DMS53 treated with DMSO at 0.1 percent for 48 hours (cell line): ENCODE measurements around the gene FAM174C.
"Not testable (repeated sequence)": the region's sequence is repeated elsewhere in the genome, so short reads cannot be mapped to it uniquely, and the experiment has no call there.

Source experiments
- DNase-seq: peaks from one replicate; lab custom pipeline; 2025; ENCODE audit not compliant: unreplicated experiment; lab: John Stamatoyannopoulos, UW

The FAM174C gene

GRCh38 chr19:1237027-1237659 is 38.2 kb upstream of the FAM174C start:
- DNase-seq = no peak

- no peak for DNase-seq
These were observed 37.5 kb upstream of the FAM174C start, which contains the start of gene CBARP for GRCh38 chr19:1237754-1238368. Gene CBARP, minus strand, starts transcription at chr19:1238005. Its CDS starts 1,905 bp downstream, at chr19:1236100.

- DNase-seq = no peak
These were observed 36.7 kb upstream of the FAM174C start for GRCh38 chr19:1238369-1239303.

GRCh38 chr19:1239420-1239795 is 35.9 kb upstream of the FAM174C start:
- no peak for DNase-seq

GRCh38 chr19:1239796-1240737 is 35.3 kb upstream of the FAM174C start:
- DNase-seq = peak; percentile 64

- DNase-seq = no peak
These were observed 34.4 kb upstream of the FAM174C start for GRCh38 chr19:1240925-1241324.

- peak; percentile 80 for DNase-seq
These were observed 33.8 kb upstream of the FAM174C start, which contains the start of gene ATP5F1D for GRCh38 chr19:1241417-1242095. Gene ATP5F1D, plus strand, starts transcription at chr19:1241751. Its CDS starts 100 bp downstream, at chr19:1241851.

GRCh38 chr19:1243768-1244692 is 31.3 kb upstream of the FAM174C start:
- DNase-seq = peak; percentile 17

GRCh38 chr19:1244693-1245451 is 30.5 kb upstream of the FAM174C start:
- no peak for DNase-seq

GRCh38 chr19:1245494-1246264 is 29.7 kb upstream of the FAM174C start:
- no peak for DNase-seq

GRCh38 chr19:1246265-1247087 is 28.9 kb upstream of the FAM174C start:
- not testable (repeated sequence) for DNase-seq

GRCh38 chr19:1247748-1248138 is 27.6 kb upstream of the FAM174C start:
- no peak for DNase-seq

- peak; percentile 65 for DNase-seq
These were observed 27.1 kb upstream of the FAM174C start, which contains the start of gene MIDN for GRCh38 chr19:1248139-1248785. Gene MIDN, plus strand, starts transcription at chr19:1248583. Its CDS starts 1,714 bp downstream, at chr19:1250297.

- peak; percentile 52 for DNase-seq
These were observed 26.5 kb upstream of the FAM174C start for GRCh38 chr19:1248786-1249297.

- peak; percentile 38 for DNase-seq
These were observed 25.9 kb upstream of the FAM174C start for GRCh38 chr19:1249298-1249989.
